CD4-positive, alpha-beta T cell treated with Interleukin-15 for 1 hour (primary cell): ENCODE results near the gene ZNF555.

Experiments
- DNase-seq: peaks from one replicate; pipeline ENCODE4 v3.0.0-alpha.2; 2020

The ZNF555 gene

GRCh38 chr19:2827022-2827421, 14.3 kb upstream of the ZNF555 start:
- no peak for DNase-seq

GRCh38 chr19:2827840-2828489, 13.3 kb upstream of the ZNF555 start:
- no peak for DNase-seq

GRCh38 chr19:2834294-2834871, 6.9 kb upstream of the ZNF555 start:
- DNase-seq: no peak

- DNase-seq: no peak
These were observed 3.8 kb upstream of the ZNF555 start for GRCh38 chr19:2837430-2837829.

- DNase-seq: no peak
These were observed 740 bp downstream of the ZNF555 start for GRCh38 chr19:2841855-2842574.

DNA sequence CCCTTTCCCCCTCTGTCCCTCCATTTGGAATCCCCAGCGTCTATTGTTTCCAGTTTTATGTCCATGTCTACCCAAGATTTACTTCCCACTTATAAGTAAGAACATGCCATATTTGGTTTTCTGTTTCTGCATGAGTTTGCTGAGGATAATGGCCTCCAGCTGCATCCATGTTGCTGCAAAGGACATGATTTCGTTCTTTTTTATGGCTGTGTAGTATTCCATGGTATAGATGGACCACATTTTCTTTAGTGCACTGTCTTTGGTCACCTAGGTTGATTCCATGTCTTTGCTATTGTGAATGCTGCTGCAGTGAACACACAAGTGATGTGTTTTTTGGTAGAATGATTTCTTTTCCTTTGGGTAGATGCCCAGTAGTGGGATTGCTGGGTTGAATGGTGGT, 3.8 kb downstream of the ZNF555 start:
- DNase-seq: no peak

GRCh38 chr19:2846180-2846894, 5.1 kb downstream of the ZNF555 start:
- DNase-seq: no peak

GRCh38 chr19:2847507-2847906, 6.2 kb downstream of the ZNF555 start:
- DNase-seq: no peak

GRCh38 chr19:2848616-2849015, 7.3 kb downstream of the ZNF555 start:
- no peak for DNase-seq

DNA sequence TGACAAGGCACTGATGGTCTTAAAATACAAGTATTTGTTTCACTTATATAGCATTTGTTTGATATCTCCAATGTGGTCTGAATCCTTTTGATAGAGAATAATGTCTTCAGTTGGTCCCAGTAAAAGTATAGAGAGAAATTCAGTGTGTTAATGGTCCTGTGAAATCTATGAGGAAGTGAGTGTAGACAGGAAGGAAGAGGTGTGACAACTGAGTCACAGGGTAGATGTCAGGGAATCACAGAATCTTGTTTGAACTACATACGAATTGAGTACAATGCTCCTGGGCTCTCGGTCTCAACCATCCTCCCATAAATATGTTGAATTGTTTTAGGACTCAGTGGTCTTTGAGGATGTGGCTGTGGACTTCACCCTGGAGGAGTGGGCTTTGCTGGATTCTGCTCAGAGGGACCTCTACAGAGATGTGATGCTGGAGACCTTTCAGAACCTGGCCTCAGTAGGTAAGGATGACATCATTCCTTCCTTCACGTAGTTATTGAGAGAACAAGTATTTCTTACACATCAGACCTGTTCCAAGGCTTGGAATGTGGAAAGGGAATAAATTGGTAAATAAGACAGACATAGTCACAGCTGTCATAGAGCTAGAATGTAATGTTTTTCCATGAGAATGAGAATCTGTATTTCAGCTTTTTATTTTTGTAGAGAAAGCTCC, 9.1 kb downstream of the ZNF555 start:
- DNase-seq: no peak

DNA sequence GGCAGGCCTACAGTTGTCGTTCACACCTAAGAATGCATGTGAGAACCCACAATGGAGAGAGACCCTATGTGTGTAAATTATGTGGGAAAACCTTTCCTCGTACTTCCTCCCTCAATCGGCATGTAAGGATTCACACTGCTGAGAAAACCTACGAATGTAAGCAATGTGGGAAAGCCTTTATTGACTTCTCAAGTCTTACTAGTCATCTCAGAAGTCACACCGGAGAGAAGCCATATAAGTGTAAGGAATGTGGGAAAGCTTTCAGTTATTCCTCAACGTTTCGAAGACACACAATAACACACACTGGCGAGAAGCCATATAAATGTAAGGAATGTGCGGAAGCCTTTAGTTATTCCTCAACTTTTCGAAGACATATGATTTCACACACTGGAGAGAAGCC, 11.3 kb downstream of the ZNF555 start:
- no peak for DNase-seq

GRCh38 chr19:2853015-2853606, 11.8 kb downstream of the ZNF555 start:
- no peak for DNase-seq

GRCh38 chr19:2854849-2855248, 13.6 kb downstream of the ZNF555 start:
- no peak for DNase-seq

- no peak for DNase-seq
These were observed 15.3 kb downstream of the ZNF555 start for GRCh38 chr19:2856457-2857050.

- DNase-seq: no peak
These were observed 17.6 kb downstream of the ZNF555 start for GRCh38 chr19:2858864-2859263.

DNA sequence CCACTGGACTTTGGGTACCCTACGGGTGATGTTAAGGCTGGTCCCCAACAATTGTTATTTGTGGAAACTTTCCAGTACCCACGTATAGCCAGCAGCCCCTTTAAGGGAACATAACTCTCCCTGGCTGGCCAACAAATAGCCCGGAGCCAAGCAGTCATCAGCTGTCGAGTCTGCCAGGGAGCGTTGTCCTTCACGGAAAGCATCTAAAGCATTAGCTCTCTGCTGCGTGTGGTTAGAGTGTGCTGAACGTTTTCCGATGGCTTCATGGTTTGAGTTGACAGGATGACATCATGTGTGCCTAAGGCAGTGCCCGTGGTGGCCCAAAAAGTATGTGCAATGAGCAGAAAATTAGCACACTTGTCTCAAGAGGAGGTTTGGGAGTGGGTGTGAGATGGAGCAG, 22.5 kb downstream of the ZNF555 start:
- no peak for DNase-seq

DNA sequence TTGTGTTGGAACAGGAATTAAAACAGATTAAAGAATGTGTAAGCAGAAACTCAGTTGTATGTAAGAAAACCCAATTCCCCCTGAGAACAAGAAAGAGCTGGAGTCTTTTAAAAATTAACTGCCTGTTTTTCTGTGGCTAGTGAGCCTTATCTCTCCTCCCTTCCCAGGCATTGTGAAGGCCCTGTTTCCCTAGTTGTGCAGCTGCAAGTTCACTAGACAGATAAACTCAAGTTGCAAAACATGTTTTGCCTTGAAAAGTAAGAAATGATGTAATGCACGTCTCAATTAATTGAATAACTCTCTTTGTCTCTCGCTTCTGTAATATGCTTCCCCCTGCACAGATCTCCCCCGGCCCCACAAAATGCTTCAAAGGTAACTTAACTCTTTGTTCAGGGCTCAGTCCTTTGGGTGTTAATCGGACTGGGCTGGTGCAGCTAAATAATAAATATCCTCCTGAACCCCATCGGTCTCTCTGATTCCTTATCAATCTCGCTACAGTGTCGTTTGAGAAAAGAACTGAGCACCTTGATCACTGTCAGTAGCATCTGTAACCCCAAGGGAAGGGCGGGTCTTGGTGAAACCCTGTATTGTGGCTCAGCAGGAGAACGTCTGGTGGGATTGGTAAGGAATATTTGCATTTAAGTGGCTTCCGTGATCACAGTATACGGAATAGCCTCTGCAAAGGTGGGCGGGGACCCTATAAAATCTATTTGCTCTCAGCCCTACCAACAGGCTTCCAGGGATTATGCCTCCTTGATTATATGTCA, 24.2 kb downstream of the ZNF555 start:
- DNase-seq: no peak

DNA sequence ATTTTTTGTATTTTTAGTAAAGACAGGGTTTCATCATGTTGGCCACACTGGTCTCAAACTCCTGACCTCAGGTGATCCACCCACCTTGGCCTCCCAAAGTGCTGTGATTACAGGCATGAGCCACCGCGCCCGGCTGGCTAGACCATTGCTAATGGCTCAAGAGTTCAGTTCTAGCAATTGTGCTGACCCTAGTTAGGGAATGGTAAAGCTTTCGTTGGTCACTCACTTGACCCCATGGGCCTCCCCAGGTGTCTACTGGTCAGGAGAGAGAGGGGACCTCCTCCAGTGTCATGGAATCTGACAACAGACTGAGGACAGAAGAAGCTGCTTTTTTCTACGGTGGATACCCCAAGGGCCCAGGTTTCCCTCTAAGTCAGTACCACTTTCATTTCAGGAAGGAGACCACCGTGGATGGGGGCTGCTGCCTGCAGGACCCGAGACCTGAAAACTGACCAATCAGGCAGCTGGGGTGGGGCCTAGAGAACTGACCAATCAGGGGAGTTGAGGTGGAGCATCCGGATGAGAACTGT, 25.3 kb downstream of the ZNF555 start:
- no peak for DNase-seq

DNA sequence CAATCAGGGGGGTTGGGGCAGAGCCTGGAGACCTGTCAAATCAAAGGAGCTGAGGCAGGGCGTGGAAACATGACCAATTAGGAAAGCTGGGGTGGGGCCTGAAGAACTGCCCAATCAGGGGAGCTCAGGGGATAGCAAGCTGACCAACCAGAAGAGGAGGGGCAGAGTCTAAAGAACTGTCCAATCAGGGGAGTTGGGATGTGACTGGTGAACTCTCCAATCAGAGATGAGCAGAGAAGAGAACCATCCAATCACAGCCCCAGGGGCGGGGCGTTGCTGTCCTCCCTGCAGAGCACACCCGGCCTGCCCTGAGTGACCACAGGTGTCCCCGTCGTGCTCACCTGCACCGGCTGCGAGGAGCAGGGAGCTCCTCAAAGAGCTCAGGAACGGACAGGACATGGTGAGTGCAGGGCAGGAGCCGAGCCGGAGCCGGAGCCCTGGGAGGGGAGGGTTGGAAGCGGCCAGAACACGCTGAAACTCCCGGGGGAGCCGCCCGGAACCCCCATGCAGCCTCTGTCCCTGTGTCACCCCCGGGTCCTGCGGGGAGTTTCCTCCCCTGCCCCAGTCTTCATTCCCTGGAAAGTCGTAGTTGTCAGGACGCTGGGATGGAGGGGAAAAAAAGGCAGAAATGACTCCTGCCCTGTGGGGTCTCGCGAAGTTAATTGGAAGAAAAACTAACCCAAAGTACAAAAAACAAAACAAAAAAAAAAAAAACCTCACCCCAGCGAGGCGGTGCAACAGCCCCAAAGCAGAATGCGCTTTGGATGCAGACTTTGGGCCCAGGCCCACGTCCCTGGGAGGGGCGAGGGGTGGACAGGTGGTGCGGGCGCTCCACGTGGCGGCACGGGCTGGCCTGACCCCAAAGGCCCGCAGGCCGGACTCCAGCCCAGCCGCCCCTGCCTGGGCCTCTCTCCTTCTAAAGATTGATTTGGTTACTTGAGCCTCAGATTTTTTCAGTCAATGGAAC, 26.0 kb downstream of the ZNF555 start, which contains the start of gene ZNF556:
Gene ZNF556, plus strand, starts transcription at position 311 of the 967 bp plus-strand sequence. Its CDS starts 87 bp downstream, at position 398.
- DNase-seq: peak; percentile 19

GRCh38 chr19:2869618-2870017, 28.3 kb downstream of the ZNF555 start:
- no peak for DNase-seq
